ENCODE data around the gene CLIC5. TPM values are rescaled to one million over a fixed set of nuclear protein-coding genes. Genes with fewer than 3 reads are reported as not detected.

Gene CLIC5
- total RNA-seq, 1 donor from 2014 or later, result 7.6 TPM

- DNase-seq (ENCODE audit: low spot score in 2 of 2), result no peak
- intact Hi-C loops (cut with DNase I), result no loop called here
- Histone ChIP-seq H3K4me1 (no peaks in the 10 kb centered on the region), H3K36me3 (no peaks in the 10 kb centered on the region), H3K4me3 (no peak overlapping the region), H3K27me3 (no peaks in the 10 kb centered on the region), H3K9me3 (no peaks in the 10 kb centered on the region), H3K27ac (no peak overlapping the region)
- no peak for TF ChIP-seq CTCF (IDR thresholded peaks at IDR 0.05)
Measured at GRCh38 chr6:45956176-45956575, 59.5 kb downstream of the CLIC5 start.

- intact Hi-C loops (cut with DNase I), result no loop called here
- no peak overlapping the region for H3K27ac ChIP-seq
- no peaks in the 10 kb centered on the region for H3K4me1 ChIP-seq
- H3K4me3 ChIP-seq, result no peak overlapping the region
- no peaks in the 10 kb centered on the region for H3K27me3 ChIP-seq
- H3K9me3 ChIP-seq, result no peaks in the 10 kb centered on the region
- no peaks in the 10 kb centered on the region for H3K36me3 ChIP-seq
- no peak for TF ChIP-seq CTCF (IDR thresholded peaks at IDR 0.05)
- DNase-seq (ENCODE audit: low spot score in 2 of 2), result no peak
Measured at GRCh38 chr6:45955597-45955996, 60.1 kb downstream of the CLIC5 start.

GRCh38 chr6:45952546-45952945 lies 63.1 kb downstream of the CLIC5 start:
- no peak for DNase-seq (ENCODE audit: low spot score in 2 of 2)
- no peak overlapping the region for H3K4me3 ChIP-seq
- H3K36me3 ChIP-seq, result no peaks in the 10 kb centered on the region
- no peaks in the 10 kb centered on the region for H3K9me3 ChIP-seq
- H3K27ac ChIP-seq, result no peak overlapping the region
- no peak for TF ChIP-seq CTCF (IDR thresholded peaks at IDR 0.05)
- intact Hi-C loops (cut with DNase I), result no loop called here
- H3K4me1 ChIP-seq, result no peaks in the 10 kb centered on the region
- H3K27me3 ChIP-seq, result no peaks in the 10 kb centered on the region

- Histone ChIP-seq H3K9me3 (no peaks in the 10 kb centered on the region), H3K4me3 (no peak overlapping the region), H3K4me1 (no peaks in the 10 kb centered on the region), H3K27ac (no peak overlapping the region), H3K36me3 (no peaks in the 10 kb centered on the region), H3K27me3 (no peaks in the 10 kb centered on the region)
- DNase-seq (ENCODE audit: low spot score in 2 of 2), result no peak
- intact Hi-C loops (cut with DNase I), result no loop called here
- TF ChIP-seq CTCF (IDR thresholded peaks at IDR 0.05), result no peak
Measured at GRCh38 chr6:45952168-45952529, 63.5 kb downstream of the CLIC5 start.

- no peak for DNase-seq (ENCODE audit: low spot score in 2 of 2)
- Histone ChIP-seq H3K27ac (no peak overlapping the region), H3K36me3 (no peaks in the 10 kb centered on the region), H3K9me3 (no peaks in the 10 kb centered on the region), H3K4me1 (no peaks in the 10 kb centered on the region), H3K27me3 (no peaks in the 10 kb centered on the region), H3K4me3 (no peak overlapping the region)
- intact Hi-C loops (cut with DNase I), result no loop called here
- TF ChIP-seq CTCF (IDR thresholded peaks at IDR 0.05), result no peak
Measured at GRCh38 chr6:45951321-45952167, 64.1 kb downstream of the CLIC5 start.

Measured in ascending aorta (tissue), 2 donors.